Glutamatergic neuron (in vitro differentiated cells): ENCODE results near the gene PTMA. TPM values are rescaled to one million over a fixed set of nuclear protein-coding genes. Genes with fewer than 3 reads are reported as not detected.

ENCODE experiments used
- DNase-seq: peaks from one replicate; pipeline ENCODE4 v3.0.0; 2022
- H3K27ac Mint-ChIP-seq: one replicate; pipeline ENCODE4 v1.8.0; 2020; ENCODE audit warnings: mild to moderate bottlenecking, mixed read lengths, inconsistent platforms; ENCODE audit not compliant: unreplicated experiment
- H3K27me3 Mint-ChIP-seq: one replicate; pipeline ENCODE4 v1.8.0; 2020; ENCODE audit warnings: mild to moderate bottlenecking, moderate library complexity, mixed read lengths, inconsistent platforms; ENCODE audit not compliant: unreplicated experiment
- H3K36me3 Mint-ChIP-seq: one replicate; pipeline ENCODE4 v1.8.0; 2020; ENCODE audit warnings: mild to moderate bottlenecking, mixed read lengths, inconsistent platforms; ENCODE audit not compliant: unreplicated experiment
- H3K4me1 Mint-ChIP-seq: one replicate; pipeline ENCODE4 v1.8.0; 2020; ENCODE audit warnings: mild to moderate bottlenecking, low read depth, mixed read lengths, inconsistent platforms; ENCODE audit not compliant: unreplicated experiment
- H3K4me3 Mint-ChIP-seq: one replicate; pipeline ENCODE4 v1.8.0; 2020; ENCODE audit warnings: mild to moderate bottlenecking, mixed read lengths, inconsistent platforms; ENCODE audit not compliant: unreplicated experiment
- H3K9me3 Mint-ChIP-seq: one replicate; pipeline ENCODE4 v1.8.0; 2020; ENCODE audit warnings: mild to moderate bottlenecking, moderate library complexity, mixed read lengths, inconsistent platforms; ENCODE audit not compliant: unreplicated experiment
- CTCF ChIP-seq: fragments of 200-600 bp; sonication (generic); IDR thresholded peaks from one replicate; pipeline ENCODE4 v1.5.0; 2021; ENCODE audit not compliant: partially characterized antibody, unreplicated experiment
- total RNA-seq: library from RNA; stranded (reverse); fragmentation: NEBNext Ultra II Directional; extraction: Animal tissue kit (Norgen Biotek cat#: 25700); gene quantifications from one replicate; pipeline ENCODE4 v1.2.1, GENCODE V29; 2021; ENCODE audit not compliant: unreplicated experiment

PTMA gene
- total RNA-seq, 1 donor from 2014 or later, result 948 TPM

GRCh38 chr2:231752061-231752460 is 43.7 kb downstream of the PTMA start:
- H3K36me3 Mint-ChIP-seq, result no peaks in the 10 kb centered on the region
- no peaks in the 10 kb centered on the region for H3K9me3 Mint-ChIP-seq
- H3K27me3 Mint-ChIP-seq, result no peaks in the 10 kb centered on the region
- H3K27ac Mint-ChIP-seq, result no peak overlapping the region
- H3K4me1 Mint-ChIP-seq, result no peaks in the 10 kb centered on the region
- no peak for TF ChIP-seq CTCF
- H3K4me3 Mint-ChIP-seq, result no peak overlapping the region
- DNase-seq, result no peak

GRCh38 chr2:231761735-231762134 is 53.4 kb downstream of the PTMA start:
- H3K27ac Mint-ChIP-seq, result no peak overlapping the region
- H3K27me3 Mint-ChIP-seq, result no peaks in the 10 kb centered on the region
- peaks cover 11% of the 10 kb centered on the region for H3K4me1 Mint-ChIP-seq
- no peaks in the 10 kb centered on the region for H3K36me3 Mint-ChIP-seq
- no peak overlapping the region for H3K4me3 Mint-ChIP-seq
- peaks cover 1% of the 10 kb centered on the region for H3K9me3 Mint-ChIP-seq
- TF ChIP-seq CTCF, result no peak
- no peak for DNase-seq

Other genes starting within 250 kb of the PTMA start
- gene NCL, start 244.0 kb upstream of the PTMA start, total RNA-seq, result 320 TPM
- gene NMUR1, start 178.1 kb upstream of the PTMA start, total RNA-seq, result 0.32 TPM
- gene TEX44, start 115.7 kb upstream of the PTMA start, total RNA-seq, result not detected
- gene PDE6D, start 72.8 kb downstream of the PTMA start, total RNA-seq, result 47.1 TPM
- gene COPS7B, start 77.9 kb downstream of the PTMA start, total RNA-seq, result 53.2 TPM
- gene NPPC, start 217.9 kb downstream of the PTMA start, total RNA-seq, result 18.5 TPM